Measurements from ENCODE around the gene USP15. TPM values are rescaled to one million over a fixed set of nuclear protein-coding genes. Genes with fewer than 3 reads are reported as not detected.

The USP15 gene
- polyA plus RNA-seq, 1 donor: 40.2 TPM

DNA sequence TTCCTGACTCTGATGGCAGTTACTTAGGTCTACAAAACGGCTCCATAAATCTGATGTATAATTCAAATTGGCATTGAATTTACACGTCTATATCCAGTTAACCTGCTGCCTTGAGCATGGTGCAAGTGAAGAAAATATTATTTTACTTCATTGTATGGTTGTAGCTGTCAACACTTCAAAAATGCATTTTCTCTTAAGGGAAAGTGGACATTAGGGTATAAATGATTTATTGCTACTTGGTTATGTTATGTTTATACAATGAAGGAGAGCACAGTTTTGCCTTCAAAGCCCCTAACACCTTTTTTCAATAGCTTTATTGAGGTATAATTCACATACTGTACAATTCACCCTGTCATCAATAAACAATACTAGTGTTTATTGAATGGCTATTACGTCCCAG, 2.0 kb upstream of the USP15 start:
- no peak for DNase-seq

DNA sequence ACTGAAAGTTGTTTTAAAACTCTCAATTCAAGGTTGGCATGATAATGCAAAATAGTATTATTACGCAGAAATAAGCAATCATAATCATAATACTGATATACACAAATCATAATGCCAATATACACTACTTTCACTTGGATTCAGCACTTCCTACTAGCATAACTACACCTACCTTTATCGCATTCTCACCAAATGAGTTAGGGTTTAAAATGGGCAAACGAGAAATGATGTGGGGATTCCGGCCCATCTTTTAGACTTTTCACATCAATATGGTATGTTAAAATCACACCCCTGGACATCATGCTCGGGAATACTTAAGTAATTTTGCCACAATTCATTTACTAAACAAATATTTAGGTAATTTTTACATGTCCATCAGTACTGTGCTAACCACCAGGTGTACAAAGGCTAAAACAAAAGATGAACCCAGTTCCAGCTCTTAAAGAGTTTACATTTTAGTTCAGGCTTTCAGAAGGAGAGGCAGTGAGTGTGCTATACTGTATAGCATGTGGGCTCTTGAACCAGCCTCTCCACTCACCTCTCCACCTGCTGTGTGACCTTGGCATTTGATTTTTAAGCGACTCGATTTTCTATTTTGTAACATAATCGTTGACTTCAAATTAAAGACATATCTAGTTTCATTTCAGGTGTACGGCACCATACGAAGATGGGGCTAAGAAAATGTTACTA, 1.1 kb upstream of the USP15 start:
- peak; percentile 5 for DNase-seq

DNA sequence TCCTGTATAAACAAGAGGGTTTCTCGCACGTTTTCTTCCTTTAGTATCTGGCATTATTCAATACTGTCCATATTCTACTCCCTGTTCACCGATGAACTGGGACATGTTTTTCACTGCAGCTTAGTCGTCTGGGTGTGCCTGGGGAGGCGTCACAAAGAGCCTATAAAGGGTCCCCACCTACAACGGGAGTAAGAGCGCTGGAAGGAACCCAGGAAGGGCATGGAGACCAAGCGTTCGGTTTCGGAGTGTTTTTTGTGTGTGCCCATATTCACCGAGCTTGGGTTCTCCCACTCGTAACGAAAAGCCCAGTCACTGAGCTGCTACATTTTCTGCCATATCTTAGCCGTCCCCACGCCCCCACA, 592 bp upstream of the USP15 start:
- DNase-seq: no peak

DNA sequence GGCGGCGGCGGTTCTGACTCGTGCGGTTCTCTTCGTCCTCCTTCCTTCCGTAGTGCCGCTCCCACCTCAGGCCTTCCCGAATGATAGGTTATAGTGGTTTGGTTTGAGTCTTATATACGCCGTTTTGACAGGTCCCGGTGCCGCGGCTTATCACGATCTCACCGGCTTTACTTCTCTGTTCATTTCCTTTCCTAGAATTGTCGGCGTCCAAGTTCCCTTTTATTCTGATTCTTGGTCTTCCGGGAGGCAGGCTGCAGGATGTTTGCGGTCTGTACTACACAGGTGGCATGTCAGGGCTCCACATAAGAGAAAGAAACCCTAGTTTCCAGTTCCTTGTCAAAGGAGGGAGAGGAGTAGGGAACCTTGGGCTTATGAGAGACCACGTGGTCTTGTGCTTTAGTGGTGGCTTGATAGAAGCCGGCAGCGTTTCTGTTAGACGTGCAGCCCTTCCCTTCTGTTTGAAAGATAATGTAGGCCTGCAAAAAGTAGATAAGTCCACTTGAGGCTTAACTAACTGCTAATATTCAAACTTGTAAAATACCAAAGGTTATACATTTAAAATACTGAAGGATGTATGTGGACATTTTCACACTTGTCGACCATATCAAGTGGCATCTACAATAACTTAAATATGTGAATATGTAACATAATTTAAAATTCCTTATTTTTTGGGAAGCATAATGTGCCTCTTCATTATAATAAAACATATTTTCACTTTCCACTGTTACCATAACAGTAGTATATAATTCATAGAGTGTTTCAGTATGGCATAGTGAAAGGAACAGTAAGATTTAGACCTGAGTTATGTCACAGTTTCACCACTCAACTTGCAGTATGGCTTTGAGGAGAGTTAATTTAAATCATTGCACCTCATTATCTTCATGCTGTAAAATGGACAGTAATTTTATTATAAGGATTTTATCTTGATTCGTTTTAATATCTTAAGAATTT, 804 bp downstream of the USP15 start:
- peak; percentile 32 for DNase-seq

DNA sequence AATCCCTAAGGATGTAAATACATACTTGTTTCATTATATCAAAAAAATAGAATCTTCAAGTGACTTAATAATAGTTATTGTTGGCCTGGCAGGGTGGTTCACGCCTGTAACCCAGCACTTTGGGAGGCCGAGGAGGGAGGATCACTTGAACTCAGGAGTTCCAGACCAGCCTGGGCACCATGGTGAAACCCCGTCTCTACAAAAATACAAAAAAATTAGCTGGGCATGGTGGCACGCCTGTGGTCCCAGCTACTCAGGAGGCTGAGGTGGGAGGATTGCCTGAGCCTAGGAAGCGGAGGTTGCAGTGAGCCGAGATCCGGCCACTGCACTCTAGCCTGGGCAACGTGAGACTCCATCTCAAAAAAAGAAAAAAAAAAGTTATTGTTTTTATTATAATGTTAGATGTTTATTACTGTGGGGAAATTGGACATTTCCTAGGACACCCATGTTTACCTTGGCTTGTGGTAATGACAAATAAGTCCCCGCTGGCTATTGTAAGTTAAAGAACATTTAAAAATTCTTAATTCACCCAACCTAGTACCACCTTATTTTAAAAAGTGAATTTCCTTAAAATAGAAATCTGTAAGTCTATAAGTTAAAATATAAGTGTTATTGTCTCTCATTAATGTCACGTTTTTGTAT, 1.8 kb downstream of the USP15 start:
- no peak for DNase-seq

DNA sequence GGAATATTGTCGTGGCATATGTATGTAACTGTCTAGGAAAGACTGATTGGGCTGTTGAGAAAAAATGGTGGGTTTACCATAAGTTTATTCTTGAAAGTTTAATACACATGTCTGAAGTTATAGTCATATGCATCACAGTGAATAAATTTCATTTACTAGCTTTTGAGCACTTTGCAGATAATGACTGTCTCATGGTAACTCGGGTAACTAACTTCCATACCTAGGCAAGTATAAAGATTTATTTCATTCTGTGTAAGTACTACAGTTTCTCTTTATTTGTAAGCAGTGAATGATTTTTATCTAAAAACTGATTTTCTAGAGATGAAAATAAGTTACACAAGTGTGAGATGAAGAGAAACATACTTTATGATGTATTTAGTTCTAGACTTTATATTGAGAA, 3.0 kb downstream of the USP15 start:
- no peak for DNase-seq

DNA sequence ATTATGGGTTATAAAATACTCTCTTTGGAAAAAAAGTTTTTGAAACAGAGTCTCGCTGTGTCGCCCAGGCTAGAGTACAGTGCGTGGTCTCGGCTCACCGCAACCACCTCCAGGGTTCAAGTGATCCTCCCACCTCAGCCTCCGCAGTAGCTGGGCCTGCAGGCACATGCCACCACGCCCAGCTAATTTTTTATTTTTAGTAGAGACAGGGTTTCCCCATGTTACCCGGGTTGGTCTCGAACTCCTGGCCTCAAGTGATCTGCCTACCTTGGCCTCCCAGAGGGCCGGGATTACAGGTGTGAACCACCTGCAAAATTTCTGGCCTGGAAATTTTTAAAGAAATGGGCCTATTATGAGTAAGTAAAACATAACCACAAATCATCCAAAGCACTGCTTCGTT, 3.8 kb downstream of the USP15 start:
- no peak for DNase-seq

DNA sequence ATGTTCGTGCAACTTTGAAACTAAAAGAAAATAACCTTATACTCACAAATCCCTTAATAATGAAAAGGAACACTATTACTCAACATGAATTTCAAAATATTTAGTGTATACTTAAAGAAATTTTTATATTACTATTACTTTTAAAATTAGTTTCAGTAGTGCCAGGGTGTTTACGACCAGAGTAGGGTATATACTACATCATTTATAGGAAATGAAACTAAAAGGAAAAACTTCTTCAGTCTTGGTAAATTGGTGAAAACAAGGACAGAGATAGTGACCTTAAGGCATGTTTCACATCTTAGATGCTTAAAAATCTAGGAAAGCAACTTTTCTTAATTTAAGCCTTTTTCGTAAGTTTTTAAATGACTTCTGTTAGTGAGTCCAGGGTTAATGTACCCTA, 4.5 kb downstream of the USP15 start:
- DNase-seq: no peak

DNA sequence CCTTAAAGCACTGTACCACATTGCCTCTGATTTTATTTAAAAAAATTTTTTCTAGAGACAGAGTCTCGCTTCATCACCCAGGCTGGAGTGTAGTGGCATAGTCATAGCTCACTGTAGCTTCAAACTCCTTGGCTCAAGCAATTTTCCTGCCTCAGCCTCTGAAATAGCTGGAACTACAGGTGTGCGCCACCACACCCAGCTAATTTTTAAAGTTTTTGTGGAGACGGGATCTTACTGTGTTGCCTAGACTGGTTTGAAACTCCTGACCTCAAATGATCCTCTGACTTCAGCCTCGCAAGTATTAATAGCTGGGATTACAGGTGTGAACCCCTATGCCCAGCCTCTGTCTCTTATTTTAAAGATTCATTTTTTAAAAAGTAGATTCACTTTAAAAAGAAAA, 5.3 kb downstream of the USP15 start:
- DNase-seq: no peak

DNA sequence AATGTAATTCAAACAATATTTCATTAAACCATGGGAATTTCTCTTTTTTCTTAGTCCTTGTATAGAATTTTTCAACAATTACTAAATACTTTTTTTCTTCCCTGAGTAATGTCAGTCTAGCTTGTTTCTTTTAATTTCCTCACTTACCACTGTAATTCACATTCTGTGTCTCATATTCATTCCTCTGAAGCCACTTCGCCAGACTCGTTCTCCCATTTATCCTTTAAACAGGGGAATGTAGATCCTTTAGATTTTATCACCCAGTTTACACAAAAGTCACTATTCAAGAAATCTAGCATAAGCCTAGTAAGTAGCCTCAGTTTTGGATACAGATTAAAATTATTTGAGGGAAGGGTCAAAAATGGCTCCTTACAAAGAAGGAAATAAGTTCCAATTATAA, 6.8 kb downstream of the USP15 start:
- no peak for DNase-seq

DNA sequence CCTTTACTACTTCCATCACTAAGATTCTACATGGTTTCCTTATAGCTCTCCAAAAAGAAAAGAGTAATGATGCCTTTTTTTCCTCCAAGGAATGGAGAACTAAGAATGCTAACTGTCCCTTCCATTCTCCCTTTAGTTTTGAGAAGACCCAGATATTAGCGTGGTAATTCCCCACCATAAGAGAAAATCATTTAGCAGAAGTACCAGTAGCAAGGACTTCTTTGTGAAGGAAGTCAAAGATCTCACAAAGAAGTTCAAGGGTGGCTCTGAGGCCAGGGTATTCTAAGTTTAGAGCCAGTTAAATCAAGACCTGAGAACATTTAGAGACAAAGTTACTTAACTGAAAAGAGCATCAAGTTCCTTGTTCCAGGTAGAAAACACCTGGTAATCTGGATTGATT, 7.3 kb downstream of the USP15 start:
- no peak for DNase-seq

DNA sequence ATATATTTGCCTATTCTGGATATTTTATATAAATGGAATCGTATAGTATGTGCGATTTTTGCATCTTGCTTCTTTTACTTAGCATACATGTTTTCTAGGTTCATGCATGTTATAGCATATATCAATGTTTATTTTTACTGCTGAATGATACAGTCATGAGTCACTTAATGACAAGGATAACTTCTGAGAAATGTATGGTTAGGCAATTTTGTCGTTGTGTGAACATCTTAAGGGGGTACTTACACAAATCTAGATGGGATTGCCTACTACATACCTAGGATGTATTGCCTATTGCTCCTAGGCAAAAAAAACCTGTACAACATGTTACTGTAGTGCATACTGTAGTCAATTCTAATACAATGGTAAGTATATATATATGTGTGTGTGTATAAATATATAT, 8.8 kb downstream of the USP15 start:
- DNase-seq: no peak

DNA sequence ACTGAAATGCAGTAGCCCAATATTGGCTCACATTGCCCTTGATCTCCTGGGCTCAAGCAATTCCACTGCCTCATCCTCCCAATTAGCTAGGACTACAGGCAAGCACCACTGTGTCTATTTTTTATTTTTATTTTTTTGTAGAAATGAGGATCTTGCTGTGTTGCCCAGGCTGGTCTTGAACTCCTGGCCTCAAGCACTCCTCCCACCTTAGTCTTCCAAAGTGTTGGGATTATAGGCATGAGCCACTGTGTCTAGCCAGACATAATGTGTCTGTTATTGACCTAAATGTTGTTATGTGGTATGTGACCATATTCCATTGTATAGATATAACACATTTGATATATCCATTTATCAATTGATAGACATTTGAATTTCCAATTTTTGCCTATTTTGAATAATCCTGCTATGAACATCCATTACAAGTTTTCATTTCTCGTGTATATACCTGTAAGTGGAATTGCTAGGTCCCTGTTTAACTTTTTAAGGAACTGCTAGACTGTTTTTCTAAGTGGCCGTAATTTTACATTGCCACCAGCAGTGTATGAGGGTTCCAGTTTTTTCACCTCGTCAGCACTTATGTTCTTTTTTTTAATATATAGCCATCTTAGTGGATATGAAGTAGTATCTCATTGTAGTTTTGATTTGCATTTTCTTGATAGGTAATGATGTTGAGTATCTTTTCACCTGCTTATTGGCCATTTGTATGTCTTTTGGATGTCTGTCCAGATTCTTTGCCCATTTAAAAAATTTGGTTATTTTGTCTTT, 9.4 kb downstream of the USP15 start:
- DNase-seq: no peak

DNA sequence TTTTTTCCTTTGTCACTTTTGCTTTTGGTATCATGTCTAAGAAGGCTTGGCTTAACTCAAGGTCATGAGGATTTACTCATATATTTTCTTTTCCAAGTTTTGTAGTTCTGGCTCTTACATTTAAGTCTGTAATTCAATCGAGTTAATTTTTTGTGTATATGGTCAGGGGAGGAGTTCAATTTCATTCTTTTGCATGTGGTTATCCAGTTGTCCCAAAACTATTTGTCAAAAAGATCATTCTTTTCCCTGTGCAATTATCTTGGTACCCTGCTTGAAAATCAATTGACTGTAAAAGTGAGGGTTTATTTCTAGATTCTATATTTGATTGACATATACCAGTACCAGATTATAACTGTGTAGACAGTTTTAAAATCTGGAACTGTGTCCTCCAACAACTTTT, 10.2 kb downstream of the USP15 start:
- no peak for DNase-seq

DNA sequence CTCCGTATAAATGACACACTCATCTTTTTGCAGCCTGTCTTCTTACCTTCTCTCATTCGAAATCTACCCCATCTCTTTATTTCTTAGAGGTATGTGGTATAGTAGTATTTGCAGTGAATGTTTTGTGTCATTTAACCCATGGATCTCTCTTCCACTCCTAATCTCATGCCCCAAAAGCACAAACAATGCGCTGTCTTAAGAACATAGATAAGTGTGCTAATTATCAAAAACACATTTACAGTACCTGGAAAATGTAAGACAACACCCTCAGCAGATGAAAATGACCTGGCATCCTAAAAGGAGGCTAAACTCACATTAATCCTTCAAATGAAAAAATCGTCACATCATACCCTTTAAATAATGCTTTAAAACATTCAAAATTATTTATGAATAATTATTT, 10.7 kb downstream of the USP15 start:
- DNase-seq: no peak

DNA sequence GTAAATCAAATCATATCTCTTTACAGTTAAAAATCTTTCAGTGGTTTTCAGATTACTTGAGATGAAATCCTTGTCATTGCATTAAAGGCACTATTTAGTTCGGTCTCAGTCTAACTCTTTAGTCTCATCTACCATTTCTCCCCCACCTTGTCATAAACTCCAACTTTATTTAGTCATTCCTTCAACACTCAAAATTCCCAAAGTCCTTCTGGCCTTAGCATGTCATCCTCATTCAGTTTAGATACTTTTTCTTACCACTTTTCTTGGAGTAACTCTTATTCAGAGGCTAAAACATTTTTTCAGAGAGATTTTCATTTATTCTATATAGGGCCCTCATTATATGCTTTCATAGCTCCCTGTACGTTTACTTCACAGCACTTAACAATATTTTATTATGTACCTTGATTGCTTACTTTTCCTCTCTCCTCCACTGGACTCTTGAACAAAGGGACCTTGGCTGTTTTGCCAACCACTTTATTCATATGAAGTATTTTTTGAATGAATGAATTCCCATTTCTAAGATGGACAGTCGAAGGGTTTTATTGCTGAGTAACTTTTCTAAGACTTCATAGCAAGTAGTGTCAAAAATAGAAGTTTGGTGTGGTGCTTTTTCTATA, 12.8 kb downstream of the USP15 start:
- no peak for DNase-seq

DNA sequence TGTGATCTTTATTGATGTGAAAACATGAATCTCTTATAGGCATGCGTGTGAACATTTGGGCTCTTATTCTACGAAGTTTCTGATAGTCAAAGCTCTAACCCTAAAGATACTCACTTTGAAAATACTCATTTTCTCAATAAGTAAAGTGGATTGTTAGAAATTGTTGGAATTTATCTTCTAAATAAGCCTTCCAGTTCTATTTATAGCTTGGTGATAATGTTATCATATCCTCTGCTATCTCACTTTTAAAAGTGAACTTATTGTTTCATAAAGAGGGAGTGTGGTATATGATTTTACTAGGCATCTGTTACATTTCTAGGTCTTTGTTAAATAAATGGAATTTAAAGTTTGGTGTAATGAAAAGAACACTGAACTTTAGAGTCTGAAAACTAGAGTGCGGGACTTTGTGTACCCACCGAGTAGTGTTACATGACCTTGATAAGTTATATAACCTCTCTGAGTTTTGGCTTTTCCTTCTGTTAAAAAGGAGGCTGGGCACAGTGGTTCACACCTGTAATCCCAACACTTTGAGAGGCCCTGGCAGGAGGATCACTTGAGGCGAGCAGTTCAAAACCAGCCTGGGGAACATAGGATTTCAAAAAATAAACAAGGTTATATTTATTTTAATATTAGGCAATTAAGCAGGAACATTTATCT, 13.6 kb downstream of the USP15 start:
- DNase-seq: no peak

DNA sequence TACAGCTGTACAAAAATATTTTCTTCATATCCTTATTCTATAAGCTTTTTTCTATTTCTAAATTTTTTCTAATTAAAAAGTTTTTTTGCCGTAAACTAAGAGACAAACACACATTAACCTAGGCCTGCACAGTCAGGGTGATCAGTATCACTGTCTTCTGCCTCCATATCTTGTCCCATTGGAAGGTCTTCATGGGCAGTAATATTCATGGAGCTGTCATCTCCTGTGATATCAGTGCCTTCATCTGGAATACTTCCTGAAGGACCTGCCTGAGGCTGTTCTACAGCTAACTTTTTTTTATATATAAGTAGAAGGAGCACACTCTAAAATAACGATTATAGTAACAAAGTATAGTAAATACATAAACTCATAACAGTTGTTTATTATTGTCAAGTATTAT, 17.8 kb downstream of the USP15 start:
- no peak for DNase-seq

DNA sequence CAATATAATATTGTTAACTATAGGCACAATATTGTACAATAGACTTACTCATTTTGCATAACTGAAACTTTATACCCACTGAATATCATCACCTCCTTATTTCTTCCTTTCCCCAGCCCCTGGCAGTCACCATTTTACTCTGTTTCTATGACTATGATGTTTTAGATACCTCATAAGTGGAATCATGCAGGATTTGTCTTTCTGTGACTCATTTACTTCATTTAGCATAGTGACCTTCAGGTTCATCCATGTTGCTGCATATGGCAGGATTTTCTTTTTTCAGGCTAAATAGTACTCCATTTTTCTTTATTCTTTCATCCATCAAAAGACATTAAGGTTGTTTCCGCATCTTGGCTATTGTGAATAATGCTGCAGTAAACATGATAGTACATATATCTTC, 18.9 kb downstream of the USP15 start:
- no peak for DNase-seq

DNA sequence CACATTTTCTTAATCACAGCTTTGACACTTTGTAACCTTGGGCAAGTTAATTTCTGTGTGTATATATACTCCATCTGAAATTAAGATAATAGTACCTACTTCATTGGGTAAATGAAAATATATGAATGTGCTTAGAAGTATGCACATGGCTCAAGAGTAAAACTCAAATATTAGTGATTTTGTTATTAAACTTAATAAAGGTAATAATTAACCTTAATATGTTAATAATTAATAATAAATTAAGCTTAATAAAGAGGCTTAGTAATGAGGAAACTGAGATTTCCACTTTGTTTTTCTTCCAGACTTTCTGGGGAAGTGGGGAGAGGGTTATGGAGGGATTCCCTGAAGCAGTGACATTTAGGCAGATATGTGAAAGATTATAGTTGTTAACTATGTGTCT, 19.8 kb downstream of the USP15 start:
- no peak for DNase-seq

DNA sequence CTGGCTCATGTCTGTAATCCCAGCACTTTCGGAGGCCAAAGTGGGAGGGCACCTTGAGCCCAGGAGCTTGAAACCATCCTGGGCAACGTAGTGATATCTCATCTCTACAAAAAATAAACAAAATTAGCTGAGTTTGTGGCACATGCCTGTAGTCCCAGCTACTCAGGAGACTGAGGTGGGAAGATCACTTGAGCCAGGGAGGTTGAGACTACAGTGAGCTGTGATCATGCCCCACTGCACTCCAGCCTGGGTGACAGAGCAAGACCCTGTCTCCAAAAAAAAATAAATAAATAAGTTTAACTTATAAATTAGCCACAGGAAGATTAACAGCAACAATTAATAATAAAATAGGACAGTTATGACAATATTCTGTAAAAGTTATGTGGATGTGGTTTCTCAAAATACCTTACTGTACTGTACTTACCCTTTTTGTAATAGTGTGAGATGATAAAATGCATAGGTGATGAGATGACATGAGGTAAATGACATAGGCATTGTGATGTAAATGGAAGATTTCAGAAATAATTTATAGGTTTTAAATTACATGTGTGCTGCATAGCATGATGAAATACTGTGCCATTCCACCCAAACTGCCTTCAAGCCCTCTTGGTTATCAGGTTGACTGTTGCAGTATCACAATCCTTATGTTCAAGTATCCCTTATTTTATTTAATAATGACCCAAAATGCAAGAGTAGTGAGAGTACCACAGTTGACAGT, 22.0 kb downstream of the USP15 start:
- DNase-seq: no peak

Data from hindlimb muscle (tissue), 1 donor.